K562 (cell line): ENCODE data around the gene ERVK3-1. TPM values are rescaled to one million over a fixed set of nuclear protein-coding genes. Genes with fewer than 3 reads are reported as not detected.

Source experiments
- ASH1L ChIP-seq: fragments of 450-650 bp; IDR thresholded peaks from 2 replicates; pipeline ENCODE4 v1.6.1; 2018; ENCODE audit warnings: borderline replicate concordance, mild to moderate bottlenecking, low read depth; ENCODE audit not compliant: partially characterized antibody
- CBX1 ChIP-seq: sonication (generic); IDR thresholded peaks from 2 replicates; pipeline ENCODE4 v1.6.1; 2016; ENCODE audit warnings: antibody characterized with exemption, low read depth, mild to moderate bottlenecking
- CBX2 ChIP-seq: fragments of 200-600 bp; sonication (generic); IDR thresholded peaks from one replicate; pipeline ENCODE4 v1.6.1; 2012; ENCODE audit warnings: mild to moderate bottlenecking, low read length, inconsistent platforms; ENCODE audit not compliant: insufficient read depth, poor library complexity, severe bottlenecking
- CBX8 ChIP-seq: fragments of 200-600 bp; sonication (generic); IDR thresholded peaks from 2 replicates; pipeline ENCODE4 v1.6.1; 2012; ENCODE audit warnings: borderline replicate concordance, mixed run types, low read depth, mild to moderate bottlenecking, moderate library complexity, mixed read lengths, low read length, control low read depth, inconsistent platforms; ENCODE audit not compliant: poor library complexity, severe bottlenecking; ENCODE audit errors: extremely low read depth
- EGR1 ChIP-seq: fragments of 450-650 bp; conservative IDR thresholded peaks from 2 replicates; pipeline ENCODE4 v1.6.1; 2017; ENCODE audit warnings: mild to moderate bottlenecking
- ERF ChIP-seq: fragments of 450-650 bp; formaldehyde crosslinking; IDR thresholded peaks from 2 replicates; pipeline ENCODE4 v1.4.0; 2020; ENCODE audit warnings: mild to moderate bottlenecking, mixed read lengths
- EWSR1 ChIP-seq: fragments of 450-650 bp; IDR thresholded peaks from 2 replicates; pipeline ENCODE4 v1.6.1; 2018; ENCODE audit warnings: borderline replicate concordance, mild to moderate bottlenecking, low read depth, moderate library complexity; ENCODE audit not compliant: partially characterized antibody
- FOXK1 ChIP-seq: sonication (generic); formaldehyde crosslinking; IDR thresholded peaks from 2 replicates; pipeline ENCODE4 v1.8.0; 2022; ENCODE audit warnings: missing genetic modification reagents, mild to moderate bottlenecking, borderline replicate concordance
- GATAD2B ChIP-seq: fragments of 450-650 bp; IDR thresholded peaks from 2 replicates; pipeline ENCODE4 v1.6.1; 2017; ENCODE audit warnings: mild to moderate bottlenecking, borderline replicate concordance
- HCFC1 ChIP-seq: IDR thresholded peaks from 2 replicates; pipeline ENCODE4 v1.6.1; 2012; ENCODE audit warnings: low read depth, low read length, improper control_type of control experiment
- HDAC6 ChIP-seq: IDR thresholded peaks from 2 replicates; pipeline ENCODE4 v1.6.1; 2012; ENCODE audit warnings: low read depth, mild to moderate bottlenecking, control low read depth, inconsistent platforms, low read length, moderate library complexity
- HLTF ChIP-seq: fragments of 450-650 bp; IDR thresholded peaks from 2 replicates; pipeline ENCODE4 v1.6.1; 2016
- HSF4 ChIP-seq: fragments of 250-450 bp; sonication (Bioruptor Pico); IDR thresholded peaks from 2 replicates; pipeline ENCODE4 v2.1.2; 2022; ENCODE audit warnings: mild to moderate bottlenecking, moderate library complexity, borderline replicate concordance
- L3MBTL2 ChIP-seq: fragments of 450-650 bp; IDR thresholded peaks from 2 replicates; pipeline ENCODE4 v1.6.1; 2016; ENCODE audit warnings: mild to moderate bottlenecking, moderate library complexity
- MEIS2 ChIP-seq: fragments of 450-650 bp; IDR thresholded peaks from 2 replicates; pipeline ENCODE4 v1.6.1; 2014; ENCODE audit warnings: mild to moderate bottlenecking; ENCODE audit not compliant: partially characterized antibody
- NCOA4 ChIP-seq: fragments of 450-650 bp; IDR thresholded peaks from 2 replicates; pipeline ENCODE4 v1.6.1; 2018; ENCODE audit warnings: mild to moderate bottlenecking; ENCODE audit not compliant: partially characterized antibody
- NFE2 ChIP-seq: IDR thresholded peaks from 2 replicates; pipeline ENCODE4 v1.6.1; 2014; ENCODE audit warnings: antibody characterized with exemption, low read depth
- OTX1 ChIP-seq: fragments of 450-650 bp; formaldehyde crosslinking; IDR thresholded peaks from 2 replicates; pipeline ENCODE4 v1.4.0; 2022; ENCODE audit warnings: mild to moderate bottlenecking
- PHF8 ChIP-seq: fragments of 200-600 bp; sonication (generic); IDR thresholded peaks from 2 replicates; pipeline ENCODE4 v1.6.1; 2012; ENCODE audit warnings: mixed run types, mild to moderate bottlenecking, inconsistent platforms, low read length, moderate library complexity, borderline replicate concordance
- POU5F1 ChIP-seq: fragments of 150-350 bp; IDR thresholded peaks from 2 replicates; pipeline ENCODE4 v1.6.1; 2014; ENCODE audit warnings: borderline replicate concordance, low read length, low read depth, mild to moderate bottlenecking; ENCODE audit not compliant: partially characterized antibody
- PPARD ChIP-seq: fragments of 250-450 bp; sonication (Bioruptor Pico); IDR thresholded peaks from 2 replicates; pipeline ENCODE4 v1.8.0; 2022; ENCODE audit warnings: inconsistent platforms, mild to moderate bottlenecking, moderate library complexity
- PTRF ChIP-seq: fragments of 450-650 bp; IDR thresholded peaks from 2 replicates; pipeline ENCODE4 v1.6.1; 2016; ENCODE audit warnings: mild to moderate bottlenecking, missing genetic modification characterization, missing compliant biosample characterization
- RBFOX2 ChIP-seq: fragments of 200-400 bp; formaldehyde crosslinking; IDR thresholded peaks from 2 replicates; pipeline ENCODE4 v1.6.1; 2017; ENCODE audit warnings: low read depth, mild to moderate bottlenecking, low read length, moderate library complexity
- SREBF1 ChIP-seq: fragments of 150-350 bp; IDR thresholded peaks from 2 replicates; pipeline ENCODE4 v1.6.1; 2014; ENCODE audit warnings: antibody characterized with exemption, low read depth, low read length, borderline replicate concordance
- TAF9B ChIP-seq: fragments of 450-650 bp; IDR thresholded peaks from 2 replicates; pipeline ENCODE4 v1.6.1; 2018; ENCODE audit warnings: mild to moderate bottlenecking; ENCODE audit not compliant: partially characterized antibody
- TCF3 ChIP-seq: sonication (generic); formaldehyde crosslinking; IDR thresholded peaks from 2 replicates; pipeline ENCODE4 v1.4.0; 2020; ENCODE audit warnings: mild to moderate bottlenecking, missing genetic modification reagents
- YBX1 ChIP-seq: fragments of 450-650 bp; IDR thresholded peaks from 2 replicates; pipeline ENCODE4 v1.7.1; 2016; ENCODE audit warnings: mild to moderate bottlenecking
- ZKSCAN3 ChIP-seq: fragments of 250-450 bp; sonication (Bioruptor Pico); IDR thresholded peaks from 2 replicates; pipeline ENCODE4 v1.4.0; 2020
- ZNF140 ChIP-seq: fragments of 250-450 bp; sonication (Bioruptor Pico); IDR thresholded peaks from 2 replicates; pipeline ENCODE4 v1.8.0; 2021; ENCODE audit warnings: moderate library complexity, mild to moderate bottlenecking, inconsistent platforms
- ZNF146 ChIP-seq: IDR thresholded peaks from one replicate; pipeline ENCODE4 v1.6.1; 2018; ENCODE audit warnings: missing compliant biosample characterization; ENCODE audit not compliant: unreplicated experiment
- ZNF197 ChIP-seq: fragments of 200-800 bp; sonication (Bioruptor generic); IDR thresholded peaks from 2 replicates; pipeline ENCODE4 v1.6.1; 2016; ENCODE audit warnings: low read depth, missing genetic modification characterization, missing compliant biosample characterization
- ZNF507 ChIP-seq: conservative IDR thresholded peaks from 2 replicates; pipeline ENCODE4 v1.6.1; 2017; ENCODE audit warnings: missing genetic modification characterization, missing compliant biosample characterization
- ZNF57 ChIP-seq: fragments of 450-650 bp; formaldehyde crosslinking; IDR thresholded peaks from 2 replicates; pipeline ENCODE4 v1.4.0; 2020; ENCODE audit warnings: mild to moderate bottlenecking, moderate library complexity
- polyA plus RNA-seq, 8 experiments: library from polyadenylated mRNA; depleted of rRNA in 4 of 8; stranded (reverse) in 5 of 8; unstranded in 3 of 8; fragments of >200 nt; fragmentation: Nextera tagmentation in 2 of 8; fragmentation: Illumina TruSeq in 1 of 8; extraction: Ambion mirVana in 2 of 8; extraction: Trizol in 1 of 8; gene quantifications; 2 replicates each; pipeline versions ENCODE4 v1.2.1 to v1.2.3, GENCODE V29; 2011 to 2014; ENCODE audit warnings: inconsistent platforms in 1 of 8, missing spikeins in 1 of 8
- total RNA-seq, 7 experiments: library from RNA; depleted of rRNA in 6 of 7; stranded (reverse); fragments of >200 nt in 6 of 7; fragmentation: Illumina TruSeq in 2 of 7; extraction: Trizol in 2 of 7; gene quantifications; 2 replicates each; pipeline versions ENCODE4 v1.2.1 to v1.2.3, GENCODE V29; 2011 to 2021; ENCODE audit warnings: low replicate concordance in 1 of 7

ERVK3-1 gene
- total and polyA plus RNA-seq, 9 of the 15 experiments (the other 6 are each of a cell fraction or from before 2014, with no cell fraction given), result 87.6 to 299 (median 119) TPM

DNA sequence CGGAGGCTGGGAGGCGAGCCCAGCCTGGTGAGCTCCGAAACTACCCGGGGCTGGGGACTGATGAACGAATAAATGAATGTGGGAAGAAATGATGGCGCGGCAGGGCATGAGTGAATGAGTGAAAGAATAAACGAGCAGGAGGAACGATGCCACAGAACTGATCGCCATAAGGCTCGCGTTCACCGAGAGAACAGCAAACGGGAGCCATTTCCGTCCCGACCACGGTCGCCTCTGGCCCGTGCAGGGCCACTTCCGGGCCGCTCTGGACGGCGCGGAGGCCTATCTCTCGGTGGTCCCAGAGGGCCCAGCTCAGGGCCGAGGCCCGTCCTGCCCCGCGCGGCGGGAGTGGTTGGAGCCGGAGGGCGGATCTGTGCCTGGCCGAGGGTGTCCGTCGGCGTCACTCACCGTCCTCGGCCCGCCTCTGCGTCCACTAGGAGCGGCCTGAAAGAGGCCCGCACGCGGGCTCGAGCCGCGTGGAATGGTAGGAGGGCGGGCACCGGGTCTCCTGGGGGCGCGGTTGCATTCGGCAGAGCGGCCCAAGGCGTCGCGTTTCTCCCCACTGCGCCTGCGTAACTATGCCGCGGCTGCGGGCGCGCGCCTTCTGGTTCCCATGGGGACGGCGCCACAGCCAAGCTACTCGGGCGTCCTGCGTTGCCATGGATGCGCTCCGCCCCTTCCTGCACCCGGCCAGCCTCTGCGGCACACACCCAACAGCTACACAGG is 57.3 kb downstream of the ERVK3-1 start, which contains the start of gene ZNF497 (continued):
- TF ChIP-seq RBFOX2 (peak; percentile 96), EGR1 (no peak), CBX8 (no peak), POU5F1 (peak; percentile 27), NCOA4 (no peak), ASH1L (no peak), HCFC1 (peak; percentile 81), HLTF (peak; percentile 88), HDAC6 (no peak), CBX2 (no peak), TCF3 (CRISPR knock-in tag) (no peak; the same call in 1 of the 2 replicates), SREBF1 (no peak), EWSR1 (no peak), ZNF140 (CRISPR knock-in tag) (no peak), OTX1 (CRISPR knock-in tag) (no peak; the same call in 1 of the 2 replicates), PTRF (tag) (no peak), ERF (CRISPR knock-in tag) (0 out of 2 replicates have a peak, but pooled peaks have one; percentile 6), ZNF197 (CRISPR knock-in tag) (no peak), CBX1 (peak; percentile 56; the same call in 1 of the 2 replicates), PHF8 (peak; percentile 80), NFE2 (no peak), GATAD2B (no peak), YBX1 (no peak), MEIS2 (peak; percentile 82), FOXK1 (CRISPR knock-in tag) (no peak), ZNF146 (CRISPR knock-in tag) (no peak), TAF9B (peak; percentile 92), HSF4 (CRISPR knock-in tag) (no peak), ZNF507 (tag) (no peak), ZNF57 (CRISPR knock-in tag) (no peak), ZKSCAN3 (CRISPR knock-in tag) (no peak), L3MBTL2 (peak; percentile 70; the same call in 1 of the 2 replicates), PPARD (no peak)
